ENCODE measurements around the gene LMAN1L. TPM values are rescaled to one million over a fixed set of nuclear protein-coding genes. Genes with fewer than 3 reads are reported as not detected.

The LMAN1L gene
- total RNA-seq, 1 donor from 2014 or later: not detected

GRCh38 chr15:74780523-74781430, 31.9 kb upstream of the LMAN1L start:
- Histone ChIP-seq H3K36me3 (ENCODE audit: control insufficient read depth, insufficient read depth, low read length) (no peaks in the 10 kb centered on the region), H3K27me3 (ENCODE audit: control insufficient read depth, insufficient read depth, low read length) (no peaks in the 10 kb centered on the region), H3K4me3 (ENCODE audit: low read depth, low read length) (no peak overlapping the region)
- TF ChIP-seq CTCF (IDR thresholded peaks at IDR 0.05; ENCODE audit: insufficient read depth, low read length, poor library complexity, severe bottlenecking): no peak
- no peak for DNase-seq (ENCODE audit: low read depth)

- no peaks in the 10 kb centered on the region for H3K27me3 ChIP-seq (ENCODE audit: control insufficient read depth, insufficient read depth, low read length)
- DNase-seq (ENCODE audit: low read depth): no peak
- H3K36me3 ChIP-seq (ENCODE audit: control insufficient read depth, insufficient read depth, low read length): no peaks in the 10 kb centered on the region
- TF ChIP-seq CTCF (IDR thresholded peaks at IDR 0.05; ENCODE audit: insufficient read depth, low read length, poor library complexity, severe bottlenecking): peak; percentile 26
- peak within 1 kb of the TSS; percentile 65 for H3K4me3 ChIP-seq (ENCODE audit: low read depth, low read length)
These were observed 31.0 kb upstream of the LMAN1L start, which contains the start of gene CSK for GRCh38 chr15:74781431-74782258. CSK (plus strand) TSS chr15:74782080; CDS start chr15:74798298, 16,218 bp downstream.

GRCh38 chr15:74782259-74783071, 30.2 kb upstream of the LMAN1L start:
- H3K27me3 ChIP-seq (ENCODE audit: control insufficient read depth, insufficient read depth, low read length): no peaks in the 10 kb centered on the region
- peak overlapping the region; percentile 65 for H3K4me3 ChIP-seq (ENCODE audit: low read depth, low read length)
- no peaks in the 10 kb centered on the region for H3K36me3 ChIP-seq (ENCODE audit: control insufficient read depth, insufficient read depth, low read length)
- TF ChIP-seq CTCF (IDR thresholded peaks at IDR 0.05; ENCODE audit: insufficient read depth, low read length, poor library complexity, severe bottlenecking): no peak
- no peak for DNase-seq (ENCODE audit: low read depth)

GRCh38 chr15:74783072-74783807, 29.4 kb upstream of the LMAN1L start:
- Histone ChIP-seq H3K27me3 (ENCODE audit: control insufficient read depth, insufficient read depth, low read length) (no peaks in the 10 kb centered on the region), H3K4me3 (ENCODE audit: low read depth, low read length) (peak overlapping the region; percentile 65), H3K36me3 (ENCODE audit: control insufficient read depth, insufficient read depth, low read length) (no peaks in the 10 kb centered on the region)
- no peak for DNase-seq (ENCODE audit: low read depth)
- TF ChIP-seq CTCF (IDR thresholded peaks at IDR 0.05; ENCODE audit: insufficient read depth, low read length, poor library complexity, severe bottlenecking): no peak

- no peak for DNase-seq (ENCODE audit: low read depth)
- H3K27me3 ChIP-seq (ENCODE audit: control insufficient read depth, insufficient read depth, low read length): no peaks in the 10 kb centered on the region
- H3K36me3 ChIP-seq (ENCODE audit: control insufficient read depth, insufficient read depth, low read length): no peaks in the 10 kb centered on the region
- TF ChIP-seq CTCF (IDR thresholded peaks at IDR 0.05; ENCODE audit: insufficient read depth, low read length, poor library complexity, severe bottlenecking): no peak
- H3K4me3 ChIP-seq (ENCODE audit: low read depth, low read length): no peak overlapping the region
These were observed 28.8 kb upstream of the LMAN1L start for GRCh38 chr15:74783808-74784175.
